ENCODE results near the gene PSMC3IP. TPM values are rescaled to one million over a fixed set of nuclear protein-coding genes. Genes with fewer than 3 reads are reported as not detected.

The PSMC3IP gene
- total RNA-seq, 1 experiment from 2014 or later, result 37.4 TPM

- H3K27ac ChIP-seq (ENCODE audit: insufficient read length, low read depth, low read length), result no peak overlapping the region
- H3K9me3 ChIP-seq (ENCODE audit: control insufficient read depth, low read depth, low read length), result no peaks in the 10 kb centered on the region
- H2BK15ac ChIP-seq (ENCODE audit: low read depth, low read length), result no peak overlapping the region
- Mint-ChIP-seq H3K36me3 (ENCODE audit: insufficient read depth in 1 of 3, low read depth in 3 of 3) (peaks cover 2 to 29% (median 27%) of the 10 kb centered on the region in 3 experiments; a peak in 6 of 7 replicates), H3K4me1 (peaks cover 0 to 3% of the 10 kb centered on the region in 2 experiments; a peak in 2 of 4 replicates), H3K9me3 (no peaks in the 10 kb centered on the region), H3K27me3 (ENCODE audit: low read depth) (no peaks in the 10 kb centered on the region; the same call in 1 of the 2 replicates), H3K4me3 (no peak overlapping the region), H3K27ac (no peak overlapping the region)
- TF ChIP-seq CTCF (conservative IDR thresholded peaks at IDR 0.05), result no peak
- H2BK5ac ChIP-seq (ENCODE audit: insufficient read length, low read length), result no peak overlapping the region
- H2AFZ ChIP-seq (ENCODE audit: low read length), result no peak overlapping the region
- no peak overlapping the region for H4K8ac ChIP-seq (replicated peaks; ENCODE audit: insufficient read length, low read depth, low read length)
- H2BK120ac ChIP-seq (ENCODE audit: low read depth, low read length, poor library complexity, severe bottlenecking), result no peak overlapping the region
- H3T11ph ChIP-seq (ENCODE audit: low read length), result no peak overlapping the region
- H3K79me2 ChIP-seq (ENCODE audit: insufficient read depth, low read length), result no peaks in the 10 kb centered on the region
- H3K79me1 ChIP-seq (ENCODE audit: insufficient read depth, low read depth, low read length, poor library complexity, severe bottlenecking), result no peaks in the 10 kb centered on the region
- no peak overlapping the region for H3K9ac ChIP-seq (ENCODE audit: extremely low read depth, insufficient read length, low read length)
- no peak overlapping the region for H3K4me2 ChIP-seq (ENCODE audit: insufficient read depth, insufficient read length, low read length)
- H2BK20ac ChIP-seq (ENCODE audit: low read depth, low read length, poor library complexity, severe bottlenecking), result no peak overlapping the region
- no peaks in the 10 kb centered on the region for H3K27me3 ChIP-seq (ENCODE audit: insufficient read depth, low read length)
- no peak overlapping the region for H2BK12ac ChIP-seq (ENCODE audit: insufficient read length, low read depth, low read length)
- H3K23me2 ChIP-seq (ENCODE audit: insufficient read length, low read depth, low read length, poor library complexity, severe bottlenecking), result peaks cover 5% of the 10 kb centered on the region
- no peak overlapping the region; the same call in 1 of the 2 replicates for H3K14ac ChIP-seq (ENCODE audit: insufficient read depth, low read length)
- H4K5ac ChIP-seq (ENCODE audit: insufficient read length, low read depth, low read length), result no peak overlapping the region
- no peaks in the 10 kb centered on the region for H4K20me1 ChIP-seq (ENCODE audit: control insufficient read depth, insufficient read depth, insufficient read length)
- H3K4ac ChIP-seq (ENCODE audit: low read depth, low read length), result no peak overlapping the region
- H3K18ac ChIP-seq (ENCODE audit: insufficient read length, low read depth, low read length), result no peak overlapping the region
- no peak overlapping the region for H4K91ac ChIP-seq (ENCODE audit: insufficient read length, low read depth, low read length)
- WGBS (ENCODE audit: extremely low coverage, insufficient read length, low lambda C conversion rate), result no CpG with 5 or more reads among the region's 39 CpGs
- no peak for DNase-seq
- H3K23ac ChIP-seq (ENCODE audit: insufficient read length, low read depth, low read length), result no peak overlapping the region
- no peaks in the 10 kb centered on the region for H3K4me1 ChIP-seq (ENCODE audit: insufficient read depth, low read length)
- H2AK5ac ChIP-seq (ENCODE audit: insufficient read length, low read length), result no peak overlapping the region
- H3K56ac ChIP-seq (ENCODE audit: insufficient read length, low read depth, low read length), result no peak overlapping the region
These were observed 34.1 kb downstream of the PSMC3IP start for GRCh38 chr17:42543190-42544079.
